CD4-positive, alpha-beta T cell (primary cell): ENCODE results near the gene ADIRF. TPM values are rescaled to one million over a fixed set of nuclear protein-coding genes. Genes with fewer than 3 reads are reported as not detected.
A peak's percentile ranks its signal among the peaks of the same experiment; 100 is the strongest.

Source experiments
- ATAC-seq: fragments of 200-7000 bp; cut with Tn5 transposase; one replicate; pipeline ENCODE4 v1.10.0; 2022; ENCODE audit warnings: mild to moderate bottlenecking; ENCODE audit not compliant: poor library complexity
- CTCF ChIA-PET: fragments of 350-600 bp; sonication (Branson Sonifier 250); formaldehyde crosslinking; loops from one replicate; lab custom pipeline; 2021; ENCODE audit warnings: antibody characterized with exemption, inconsistent platforms; lab: Charles Lee
- POLR2A ChIA-PET: fragments of 350-600 bp; sonication (Branson Sonifier 250); formaldehyde crosslinking; loops from one replicate; lab custom pipeline; 2021; ENCODE audit warnings: antibody characterized with exemption, inconsistent platforms; lab: Charles Lee
- DNase-seq, 14 experiments: peaks; one replicate each; pipeline ENCODE4 v3.0.0-alpha.2; 2013 to 2020; ENCODE audit warnings: mixed read lengths in 2 of 14
- H3K27ac ChIP-seq, 2 donors: one replicate each; pipeline versions ENCODE4 v1.5.1 to v1.7.0; 2013; ENCODE audit warnings: low read length in 2 of 2, low read depth in 1 of 2, mild to moderate bottlenecking in 1 of 2
- H3K27me3 ChIP-seq, 2 experiments: 1 replicate in 1 of 2; 2 replicates in 1 of 2; pipeline versions ENCODE4 v1.6.1 to v1.7.0; 2013; ENCODE audit warnings: low read length in 2 of 2, control low read depth in 1 of 2, mild to moderate bottlenecking in 1 of 2, moderate library complexity in 1 of 2; ENCODE audit not compliant: insufficient read depth in 2 of 2, control insufficient read depth in 1 of 2
- H3K36me3 ChIP-seq: one replicate; pipeline ENCODE4 v1.6.1; 2013; ENCODE audit warnings: low read length, control low read depth; ENCODE audit not compliant: insufficient read depth
- H3K4me1 ChIP-seq: one replicate; pipeline ENCODE4 v1.6.1; 2013; ENCODE audit warnings: low read length, control low read depth; ENCODE audit not compliant: insufficient read depth
- H3K4me3 ChIP-seq: one replicate; pipeline ENCODE4 v1.5.1; 2013; ENCODE audit warnings: mild to moderate bottlenecking, low read length, moderate library complexity
- H3K9me3 ChIP-seq, 2 experiments: 1 replicate in 1 of 2; 2 replicates in 1 of 2; pipeline versions ENCODE4 v1.6.1 to v1.7.0; 2013; ENCODE audit warnings: low read length in 2 of 2, mild to moderate bottlenecking in 2 of 2, control low read depth in 1 of 2, moderate library complexity in 1 of 2; ENCODE audit not compliant: control insufficient read depth in 1 of 2, insufficient read depth in 1 of 2
- H3K27ac Mint-ChIP-seq: one replicate; pipeline ENCODE4 v1.8.0; 2020; ENCODE audit warnings: mixed read lengths
- H3K27me3 Mint-ChIP-seq: one replicate; pipeline ENCODE4 v1.8.0; 2021; ENCODE audit warnings: mixed read lengths
- H3K36me3 Mint-ChIP-seq: one replicate; pipeline ENCODE4 v1.8.0; 2021; ENCODE audit warnings: low read depth, mixed read lengths
- H3K4me1 Mint-ChIP-seq: one replicate; pipeline ENCODE4 v1.8.0; 2021; ENCODE audit warnings: low read depth, mixed read lengths
- H3K4me3 Mint-ChIP-seq: one replicate; pipeline ENCODE4 v1.8.0; 2020; ENCODE audit warnings: mild to moderate bottlenecking, mixed read lengths
- H3K9me3 Mint-ChIP-seq: one replicate; pipeline ENCODE4 v1.8.0; 2020; ENCODE audit warnings: mixed read lengths
- CTCF ChIP-seq: fragments of 200-600 bp; IDR thresholded peaks from one replicate; pipeline ENCODE4 v1.8.0; 2022; ENCODE audit warnings: antibody characterized with exemption, mild to moderate bottlenecking
- intact Hi-C, 2 experiments: fragments of 100-400 bp; cut with DNase I in 1 of 2; cut with micrococcal nuclease in 1 of 2; formaldehyde crosslinking; loops; one replicate each; pipeline versions ENCODE4 v1.15.1 to v1.9.0; 2023 to 2025; cut with DNase I, micrococcal nuclease
- total RNA-seq, 174 experiments: library from RNA in 2 of 174; stranded (reverse) in 2 of 174; gene quantifications; one replicate each; pipeline ENCODE4 v1.2.3 and lab custom pipeline; 2021 to 2026

ADIRF gene
- total RNA-seq, 2 experiments from 2014 or later: not detected

GRCh38 chr10:86944471-86944870, 23.8 kb upstream of the ADIRF start:
- H3K36me3 Mint-ChIP-seq: no peaks in the 10 kb centered on the region
- intact Hi-C loops: no loop called here
- H3K27me3 ChIP-seq: no peaks in the 10 kb centered on the region
- H3K4me1 ChIP-seq: peaks cover 7% of the 10 kb centered on the region
- no peak for TF ChIP-seq CTCF
- no peak overlapping the region for H3K27ac Mint-ChIP-seq
- no peak overlapping the region for H3K4me3 ChIP-seq
- peaks cover 5% of the 10 kb centered on the region for H3K27me3 Mint-ChIP-seq
- DNase-seq: no peak
- no peak for ATAC-seq
- H3K27ac ChIP-seq: no peak overlapping the region
- H3K4me1 Mint-ChIP-seq: no peaks in the 10 kb centered on the region
- no peaks in the 10 kb centered on the region for H3K36me3 ChIP-seq
- ChIA-PET POLR2A (no interaction called here), CTCF (no interaction called here)
- H3K4me3 Mint-ChIP-seq: no peak overlapping the region
- no peaks in the 10 kb centered on the region for H3K9me3 Mint-ChIP-seq
- H3K9me3 ChIP-seq: no peaks in the 10 kb centered on the region

GRCh38 chr10:86944907-86945306, 23.4 kb upstream of the ADIRF start:
- Histone ChIP-seq H3K4me3 (no peak overlapping the region), H3K36me3 (no peaks in the 10 kb centered on the region), H3K27me3 (no peaks in the 10 kb centered on the region), H3K4me1 (peaks cover 8% of the 10 kb centered on the region), H3K27ac (no peak overlapping the region), H3K9me3 (no peaks in the 10 kb centered on the region)
- Mint-ChIP-seq H3K9me3 (no peaks in the 10 kb centered on the region), H3K27ac (no peak overlapping the region), H3K36me3 (no peaks in the 10 kb centered on the region), H3K27me3 (peaks cover 5% of the 10 kb centered on the region), H3K4me1 (no peaks in the 10 kb centered on the region), H3K4me3 (no peak overlapping the region)
- CTCF ChIA-PET: no interaction called here
- intact Hi-C loops: no loop called here
- ATAC-seq: no peak
- peak in 1 of 14 experiments; percentile 0 for DNase-seq
- POLR2A ChIA-PET: interaction anchor here (1.0 kb wide), 1 partner anchor 22 kb away, joined by 3 read pairs; no protein-coding TSS in a partner anchor
- no peak for TF ChIP-seq CTCF

- Mint-ChIP-seq H3K4me3 (no peak overlapping the region), H3K4me1 (peaks cover 6% of the 10 kb centered on the region), H3K9me3 (no peaks in the 10 kb centered on the region), H3K36me3 (peaks cover 3% of the 10 kb centered on the region), H3K27me3 (peaks cover 5% of the 10 kb centered on the region), H3K27ac (no peak overlapping the region)
- CTCF ChIA-PET: no interaction called here
- Histone ChIP-seq H3K27ac (no peak overlapping the region), H3K9me3 (no peaks in the 10 kb centered on the region), H3K4me1 (peaks cover 14% of the 10 kb centered on the region), H3K36me3 (no peaks in the 10 kb centered on the region), H3K4me3 (no peak overlapping the region), H3K27me3 (no peaks in the 10 kb centered on the region)
- ATAC-seq (no peak), DNase-seq (peak in 2 of 14 experiments; percentile 1 to 12)
- TF ChIP-seq CTCF: no peak
- intact Hi-C loops: no loop called here
- POLR2A ChIA-PET: interaction anchor here (1.0 kb wide), 1 partner anchor 21 kb away, joined by 3 read pairs; no protein-coding TSS in a partner anchor
Observed at GRCh38 chr10:86945361-86946212, 22.7 kb upstream of the ADIRF start.
